IMR-90 (cell line): ENCODE results near the gene MCRIP2. TPM values are rescaled to one million over a fixed set of nuclear protein-coding genes. Genes with fewer than 3 reads are reported as not detected.

Experiments used
- ATAC-seq: fragments of 200-7000 bp; cut with Tn5 transposase; 2 replicates; pipeline ENCODE4 v1.9.1; 2020; ENCODE audit warnings: low read depth, mild to moderate bottlenecking, moderate library complexity
- BruUV-seq: library from RNA; stranded (reverse); fragments of 400-500 nt; replicated peaks from 2 replicates; lab custom pipeline; 2021; lab: Mats Ljungman, UMichigan
- CTCF ChIA-PET: fragments of 300-600 bp; formaldehyde crosslinking; extraction: SDS; loops from one replicate; lab custom pipeline; 2021; ENCODE audit warnings: antibody characterized with exemption; lab: Yijun Ruan, JAX
- POLR2A ChIA-PET: fragments of 300-600 bp; sonication (Branson Sonifier 250); formaldehyde crosslinking; loops from one replicate; lab custom pipeline; 2022; ENCODE audit warnings: antibody characterized with exemption; ENCODE audit not compliant: unreplicated experiment; lab: Charles Lee
- DNase-seq: peaks from one replicate; pipeline ENCODE4 v3.0.0; 2013
- H2AFZ ChIP-seq: replicated peaks from 2 replicates; pipeline ENCODE3; 2013; ENCODE audit warnings: low read length, mild to moderate bottlenecking; ENCODE audit not compliant: poor library complexity
- H2AK5ac ChIP-seq: 2 replicates; pipeline ENCODE4 v1.6.1; 2013; ENCODE audit warnings: low read depth, low read length, inconsistent platforms
- H2AK9ac ChIP-seq: replicated peaks from 2 replicates; pipeline ENCODE3; 2013; ENCODE audit warnings: mild to moderate bottlenecking, low read depth, low read length, moderate library complexity; ENCODE audit not compliant: poor library complexity
- H2BK120ac ChIP-seq: 2 replicates; pipeline ENCODE4 v1.6.1; 2013; ENCODE audit warnings: low read depth, low read length, inconsistent platforms
- H2BK15ac ChIP-seq: 3 replicates; pipeline ENCODE4 v1.6.1; 2013; ENCODE audit warnings: low read depth, low read length, inconsistent platforms
- H2BK20ac ChIP-seq: 2 replicates; pipeline ENCODE4 v1.6.1; 2013; ENCODE audit warnings: low read depth, mild to moderate bottlenecking, inconsistent platforms, low read length, moderate library complexity
- H2BK5ac ChIP-seq: 2 replicates; pipeline ENCODE4 v1.6.1; 2013; ENCODE audit warnings: mild to moderate bottlenecking, low read depth, low read length, inconsistent platforms; ENCODE audit not compliant: poor library complexity, severe bottlenecking
- H3K14ac ChIP-seq: replicated peaks from 2 replicates; pipeline ENCODE4 v1.6.1; 2013; ENCODE audit warnings: low read depth, low read length, inconsistent platforms
- H3K18ac ChIP-seq: 2 replicates; pipeline ENCODE4 v1.6.1; 2013; ENCODE audit warnings: low read depth, low read length, control low read depth
- H3K23ac ChIP-seq: 2 replicates; pipeline ENCODE4 v1.6.1; 2013; ENCODE audit warnings: low read depth, low read length, inconsistent platforms
- H3K27ac ChIP-seq: 2 replicates; pipeline ENCODE4 v1.5.1; 2013; ENCODE audit warnings: mild to moderate bottlenecking, control low read depth, low read length; ENCODE audit not compliant: insufficient read depth
- H3K27me3 ChIP-seq: 2 replicates; pipeline ENCODE4 v1.6.1; 2013; ENCODE audit warnings: low read length; ENCODE audit not compliant: control insufficient read depth, insufficient read depth
- H3K36me3 ChIP-seq: 2 replicates; pipeline ENCODE4 v1.6.1; 2013; ENCODE audit warnings: low read length, mixed read lengths; ENCODE audit not compliant: control insufficient read depth, insufficient read depth
- H3K4ac ChIP-seq: 2 replicates; pipeline ENCODE4 v1.6.1; 2013; ENCODE audit warnings: low read depth, low read length, inconsistent platforms
- H3K4me1 ChIP-seq: 2 replicates; pipeline ENCODE4 v1.6.1; 2013; ENCODE audit warnings: low read length, mixed read lengths; ENCODE audit not compliant: control insufficient read depth, insufficient read depth
- H3K4me2 ChIP-seq: 2 replicates; pipeline ENCODE4 v1.6.1; 2013; ENCODE audit warnings: low read depth, mild to moderate bottlenecking, control low read depth, low read length, moderate library complexity
- H3K4me3 ChIP-seq: 2 replicates; pipeline ENCODE4 v1.5.1; 2013; ENCODE audit warnings: low read depth, mild to moderate bottlenecking, control low read depth, low read length, moderate library complexity; ENCODE audit not compliant: insufficient read depth
- H3K56ac ChIP-seq: 2 replicates; pipeline ENCODE4 v1.6.1; 2013; ENCODE audit warnings: low read length, inconsistent platforms; ENCODE audit not compliant: insufficient read depth; ENCODE audit errors: extremely low read depth
- H3K79me1 ChIP-seq, 2 experiments: 2 replicates each; pipeline ENCODE4 v1.6.1; 2013; ENCODE audit warnings: low read length in 2 of 2, inconsistent platforms in 1 of 2, low read depth in 1 of 2
- H3K9ac ChIP-seq: 2 replicates; pipeline ENCODE4 v1.6.1; 2013; ENCODE audit warnings: low read depth, low read length, control low read depth
- H3K9me1 ChIP-seq: 2 replicates; pipeline ENCODE4 v1.6.1; 2013; ENCODE audit warnings: low read length, inconsistent platforms; ENCODE audit not compliant: insufficient read depth
- H3K9me3 ChIP-seq: 2 replicates; pipeline ENCODE4 v1.6.1; 2013; ENCODE audit warnings: low read length; ENCODE audit not compliant: control insufficient read depth, insufficient read depth
- H4K20me1 ChIP-seq: 2 replicates; pipeline ENCODE4 v1.6.1; 2013; ENCODE audit warnings: low read length, inconsistent platforms; ENCODE audit not compliant: insufficient read depth
- H4K5ac ChIP-seq: 2 replicates; pipeline ENCODE4 v1.6.1; 2013; ENCODE audit warnings: mild to moderate bottlenecking, low read depth, low read length, control low read depth
- H4K8ac ChIP-seq, 2 experiments: 2 replicates each; pipeline ENCODE4 v1.6.1; 2013; ENCODE audit warnings: low read depth in 2 of 2, low read length in 2 of 2, control low read depth in 1 of 2, inconsistent platforms in 1 of 2
- H4K91ac ChIP-seq: 2 replicates; pipeline ENCODE4 v1.6.1; 2013; ENCODE audit warnings: low read depth, low read length, inconsistent platforms; ENCODE audit not compliant: insufficient read depth
- BHLHE40 ChIP-seq: fragments of 150-350 bp; IDR thresholded peaks from 2 replicates; pipeline ENCODE4 v1.6.1; 2016; ENCODE audit warnings: mild to moderate bottlenecking, low read depth, low read length
- CHD1 ChIP-seq: IDR thresholded peaks from 2 replicates; pipeline ENCODE4 v1.6.1; 2012; ENCODE audit warnings: low read depth, low read length, improper control_type of control experiment
- ELK1 ChIP-seq: fragments of 150-350 bp; IDR thresholded peaks from 2 replicates; pipeline ENCODE4 v1.6.1; 2016; ENCODE audit warnings: low read depth, mild to moderate bottlenecking, low read length, moderate library complexity, borderline replicate concordance
- MAZ ChIP-seq: IDR thresholded peaks from 2 replicates; pipeline ENCODE4 v1.6.1; 2012; ENCODE audit warnings: low read depth, mild to moderate bottlenecking, low read length, improper control_type of control experiment, moderate library complexity, borderline replicate concordance
- RCOR1 ChIP-seq: IDR thresholded peaks from 2 replicates; pipeline ENCODE4 v1.6.1; 2012; ENCODE audit warnings: mild to moderate bottlenecking, low read length, improper control_type of control experiment; ENCODE audit not compliant: insufficient replicate concordance
- SMC3 ChIP-seq: fragments of 150-350 bp; IDR thresholded peaks from 2 replicates; pipeline ENCODE4 v1.6.1; 2016; ENCODE audit warnings: low read depth, mild to moderate bottlenecking, antibody characterized with exemption, low read length, moderate library complexity
- WGBS, 2 experiments: methylation state at CpG; one replicate each; pipeline versions ENCODE4 v1.1.5 to v1.1.7; 2013; ENCODE audit warnings: missing lambda C conversion rate in 2 of 2; ENCODE audit not compliant: insufficient read length in 1 of 2; ENCODE audit errors: extremely low coverage in 2 of 2; 5-methylcytosine and 5-hydroxymethylcytosine counted together
- dilution Hi-C: fragments of 300-500 bp; cut with HindIII; formaldehyde crosslinking; loops from one replicate; pipeline ENCODE4 v1.14.3; 2018; ENCODE audit warnings: low sequenced_read_pairs; ENCODE audit not compliant: unreplicated experiment
- in situ Hi-C: fragments of 300-500 bp; cut with MboI; formaldehyde crosslinking; loops from 3 replicates; pipeline ENCODE4 v1.14.3; 2019; ENCODE audit warnings: low sequenced_read_pairs, inconsistent platforms, mixed read lengths
- intact Hi-C: fragments of 100-400 bp; cut with micrococcal nuclease; formaldehyde crosslinking; loops from 2 replicates; pipeline ENCODE4 v1.10.0; 2022
- polyA plus RNA-seq, 3 experiments: library from polyadenylated mRNA; depleted of rRNA; stranded (reverse); fragments of >200 nt; gene quantifications; 2 replicates each; pipeline ENCODE4 v1.2.3, GENCODE V29; 2012; ENCODE audit warnings: low replicate concordance in 1 of 3
- total RNA-seq: library from RNA; depleted of rRNA; stranded (reverse); fragments of >200 nt; gene quantifications from 2 replicates; pipeline ENCODE4 v1.2.3, GENCODE V29; 2012
- TF ChIP-seq, protein P1 (sequence below): fragments of 150-350 bp; IDR thresholded peaks from 2 replicates; pipeline ENCODE4 v1.6.1; 2017; ENCODE audit warnings: mild to moderate bottlenecking, antibody characterized with exemption, low read length, low read depth

MCRIP2 gene
- total and polyA plus RNA-seq, 2 of the 4 experiments (the other 2 are of a cell fraction) = 6.3 to 19.6 TPM

DNA sequence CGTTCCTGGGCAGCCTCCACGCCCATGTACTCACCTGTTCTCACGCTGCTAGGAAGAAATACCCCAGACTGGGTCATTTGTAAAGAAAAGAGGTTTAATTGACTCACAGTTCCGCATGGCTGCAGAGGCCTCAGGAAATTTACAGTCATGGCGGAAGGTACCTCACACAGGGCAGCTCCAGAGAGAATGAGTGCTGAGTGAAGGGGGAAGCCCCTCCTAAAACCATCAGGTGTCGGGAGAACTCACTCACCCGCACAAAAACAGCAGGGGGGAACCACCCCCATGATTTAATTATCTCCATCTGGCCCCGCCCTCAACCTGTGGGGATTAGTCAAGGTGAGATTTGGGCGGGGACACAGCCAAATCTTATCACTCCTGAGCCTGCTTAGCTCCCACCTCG, 33.6 kb upstream of the MCRIP2 start:
- Histone ChIP-seq H2BK5ac (no peak overlapping the region), H4K5ac (no peak overlapping the region), H2BK120ac (no peak overlapping the region), H3K14ac (no peak overlapping the region), H4K91ac (no peak overlapping the region), H3K36me3 (no peaks in the 10 kb centered on the region), H2BK15ac (no peak overlapping the region), H3K9me1 (peaks cover 3% of the 10 kb centered on the region; the same call in 1 of the 2 replicates), H3K9me3 (no peaks in the 10 kb centered on the region; the same call in 1 of the 2 replicates), H3K27ac (no peak overlapping the region), H2BK20ac (no peak overlapping the region), H3K4ac (no peak overlapping the region), H3K18ac (no peak overlapping the region), H2AK5ac (no peak overlapping the region), H3K4me1 (no peaks in the 10 kb centered on the region), H4K8ac (no peak overlapping the region), H3K9ac (no peak overlapping the region), H3K27me3 (no peaks in the 10 kb centered on the region), H2AK9ac (no peak overlapping the region), H2AFZ (no peak overlapping the region), H3K4me2 (no peak overlapping the region), H4K20me1 (peaks cover 17% of the 10 kb centered on the region), H3K56ac (no peak overlapping the region), H3K23ac (no peak overlapping the region), H3K4me3 (no peak overlapping the region), H3K79me1 (peaks cover 12 to 37% of the 10 kb centered on the region in 2 experiments)
- ChIA-PET POLR2A (no interaction called here), CTCF (no interaction called here)
- BruUV-seq = no TSS peak
- in situ Hi-C loops = no loop called here
- dilution Hi-C loops = no loop called here
- ATAC-seq (no peak), DNase-seq (no peak)
- TF ChIP-seq ELK1 = no peak
- TF ChIP-seq CHD1 = no peak
- TF ChIP-seq, protein P1, sequence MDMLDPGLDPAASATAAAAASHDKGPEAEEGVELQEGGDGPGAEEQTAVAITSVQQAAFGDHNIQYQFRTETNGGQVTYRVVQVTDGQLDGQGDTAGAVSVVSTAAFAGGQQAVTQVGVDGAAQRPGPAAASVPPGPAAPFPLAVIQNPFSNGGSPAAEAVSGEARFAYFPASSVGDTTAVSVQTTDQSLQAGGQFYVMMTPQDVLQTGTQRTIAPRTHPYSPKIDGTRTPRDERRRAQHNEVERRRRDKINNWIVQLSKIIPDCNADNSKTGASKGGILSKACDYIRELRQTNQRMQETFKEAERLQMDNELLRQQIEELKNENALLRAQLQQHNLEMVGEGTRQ = no peak
- TF ChIP-seq SMC3 = no peak
- TF ChIP-seq RCOR1 = no peak
- TF ChIP-seq MAZ = no peak
- no peak for TF ChIP-seq BHLHE40
- intact Hi-C loops = no loop called here
- 40% methylated on average over 1 of the region's 10 CpGs; no CpG with 5 or more reads in 1 of the 2 experiments for WGBS, 2 experiments
